Suprapubic skin (tissue), 3 donors: Measurements from ENCODE around the gene PLXNC1.

Experiments
- POLR2AphosphoS5 ChIP-seq, 3 donors: sonication (generic); formaldehyde crosslinking; IDR thresholded peaks; one replicate each; pipeline ENCODE4 v1.6.1; 2017; ENCODE audit warnings: antibody characterized with exemption in 3 of 3
- TF ChIP-seq, protein P1 (sequence below), 2 donors: fragments of 200-600 bp in 1 of 2; fragments of 450-650 bp in 1 of 2; sonication (generic) in 1 of 2; IDR thresholded peaks; one replicate each; pipeline ENCODE4 v1.5.1; 2016 to 2019; ENCODE audit warnings: antibody characterized with exemption in 2 of 2, mild to moderate bottlenecking in 1 of 2, moderate library complexity in 1 of 2

DNA sequence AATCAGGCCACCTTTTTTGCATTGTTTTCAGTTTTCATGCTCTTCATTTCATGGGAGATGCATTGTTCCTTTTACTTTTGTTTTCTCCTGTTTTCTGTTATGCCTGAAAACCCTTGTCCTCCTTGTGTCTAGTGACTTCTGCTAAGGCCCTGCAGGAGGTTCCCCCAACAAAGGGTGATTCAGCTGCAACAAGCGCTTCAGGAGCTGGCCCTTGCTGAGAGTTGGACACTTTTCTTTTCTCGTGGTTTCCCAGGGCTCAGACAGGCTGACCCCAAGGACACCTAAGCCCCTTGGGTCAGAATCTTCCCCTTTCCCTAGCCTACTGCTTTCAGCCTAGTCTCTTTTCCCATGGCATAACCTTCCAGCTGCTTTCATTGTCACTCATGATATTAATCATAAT is 98.9 kb downstream of the PLXNC1 start:
- TF ChIP-seq, protein P1, sequence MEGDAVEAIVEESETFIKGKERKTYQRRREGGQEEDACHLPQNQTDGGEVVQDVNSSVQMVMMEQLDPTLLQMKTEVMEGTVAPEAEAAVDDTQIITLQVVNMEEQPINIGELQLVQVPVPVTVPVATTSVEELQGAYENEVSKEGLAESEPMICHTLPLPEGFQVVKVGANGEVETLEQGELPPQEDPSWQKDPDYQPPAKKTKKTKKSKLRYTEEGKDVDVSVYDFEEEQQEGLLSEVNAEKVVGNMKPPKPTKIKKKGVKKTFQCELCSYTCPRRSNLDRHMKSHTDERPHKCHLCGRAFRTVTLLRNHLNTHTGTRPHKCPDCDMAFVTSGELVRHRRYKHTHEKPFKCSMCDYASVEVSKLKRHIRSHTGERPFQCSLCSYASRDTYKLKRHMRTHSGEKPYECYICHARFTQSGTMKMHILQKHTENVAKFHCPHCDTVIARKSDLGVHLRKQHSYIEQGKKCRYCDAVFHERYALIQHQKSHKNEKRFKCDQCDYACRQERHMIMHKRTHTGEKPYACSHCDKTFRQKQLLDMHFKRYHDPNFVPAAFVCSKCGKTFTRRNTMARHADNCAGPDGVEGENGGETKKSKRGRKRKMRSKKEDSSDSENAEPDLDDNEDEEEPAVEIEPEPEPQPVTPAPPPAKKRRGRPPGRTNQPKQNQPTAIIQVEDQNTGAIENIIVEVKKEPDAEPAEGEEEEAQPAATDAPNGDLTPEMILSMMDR (IDR thresholded peaks at IDR 0.05), result no peak
- no peak for TF ChIP-seq POLR2AphosphoS5 (IDR thresholded peaks at IDR 0.05)
